CD4-positive, alpha-beta T cell treated with Interleukin-15 for 4 hours (primary cell): ENCODE measurements around the gene GPS2.
"Not testable (repeated sequence)": the region's sequence is repeated elsewhere in the genome, so short reads cannot be mapped to it uniquely, and the experiment has no call there.

Source experiments
- DNase-seq: peaks from one replicate; pipeline ENCODE4 v3.0.0-alpha.2; 2020; ENCODE audit warnings: low spot score

Gene GPS2

GRCh38 chr17:7337600-7337999 lies 22.4 kb upstream of the GPS2 start:
- DNase-seq = not testable (repeated sequence)

DNA sequence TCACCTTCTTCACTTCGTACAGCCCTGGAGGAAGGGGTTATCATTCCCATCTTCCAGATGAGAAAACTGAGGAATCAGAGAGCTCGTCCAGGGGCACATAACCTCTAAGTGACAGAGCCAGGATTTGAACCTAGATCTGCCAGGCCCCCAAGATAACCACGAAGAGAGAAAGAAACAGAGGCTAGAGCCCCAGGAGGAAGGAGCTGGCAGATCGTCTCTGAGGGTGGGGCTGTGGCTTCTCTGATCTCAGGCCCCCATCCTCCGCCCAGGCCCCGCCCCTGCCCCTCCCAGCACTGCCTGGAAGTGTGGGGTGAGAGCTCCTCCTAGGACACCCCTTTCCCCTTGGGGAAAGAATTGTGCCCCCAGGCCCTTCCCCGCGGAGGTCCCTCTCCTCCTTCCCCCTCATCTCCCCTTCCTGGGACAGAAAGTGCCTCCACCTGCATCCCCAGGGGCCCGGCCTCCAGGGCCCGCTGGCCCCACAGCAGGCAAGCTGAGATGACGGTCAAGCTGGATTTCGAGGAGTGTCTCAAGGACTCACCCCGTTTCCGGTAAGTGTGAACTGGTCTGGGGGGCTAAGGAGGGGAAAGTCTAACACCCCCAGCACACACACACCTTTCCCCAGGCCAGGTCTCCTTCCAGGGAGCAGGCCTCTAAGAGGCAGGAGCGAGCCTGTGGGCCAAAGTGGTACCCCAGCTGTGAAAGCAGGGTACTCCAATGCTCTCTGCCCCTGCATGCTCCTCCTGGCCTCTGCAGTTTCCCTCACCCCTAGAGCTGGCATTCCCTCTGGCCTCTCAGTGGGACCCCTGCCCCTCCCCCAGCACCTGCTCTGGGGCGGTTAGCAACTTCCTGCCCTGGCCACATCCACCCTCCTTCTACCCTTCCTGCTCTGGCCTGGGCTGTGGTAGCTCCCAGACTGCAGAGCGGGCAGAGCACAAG lies 21.3 kb upstream of the GPS2 start, which contains the start of gene ACAP1:
Gene ACAP1, plus strand, starts transcription at position 290 of the 936 bp plus-strand sequence. Its CDS starts 206 bp downstream, at position 496.
- peak; percentile 87 for DNase-seq

- DNase-seq = not testable (repeated sequence)
Measured at GRCh38 chr17:7335765-7336164, 20.6 kb upstream of the GPS2 start.

GRCh38 chr17:7334938-7335538 lies 19.9 kb upstream of the GPS2 start:
- DNase-seq = no peak

DNA sequence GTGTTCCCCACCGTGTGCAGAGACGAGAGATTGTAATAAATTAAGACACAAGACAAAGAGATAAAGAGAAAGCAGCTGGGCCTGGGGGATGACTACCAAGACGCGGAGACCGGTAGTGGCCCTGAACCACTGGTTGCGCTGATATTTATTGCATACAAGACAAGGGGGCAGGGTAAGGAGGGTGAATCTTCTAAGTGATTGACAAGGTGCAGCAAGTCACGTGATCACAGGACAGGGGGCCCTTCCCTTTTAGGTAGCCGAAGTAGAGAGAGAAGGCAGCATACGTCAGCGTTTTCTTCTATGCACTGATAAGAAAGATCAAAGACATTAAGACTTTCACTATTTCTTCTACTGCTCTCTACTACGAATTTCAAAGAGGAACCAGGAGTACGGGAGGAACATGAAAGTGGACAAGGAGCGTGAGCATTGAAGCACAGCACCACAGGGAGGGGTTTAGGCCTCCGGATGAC lies 17.5 kb upstream of the GPS2 start:
- DNase-seq = peak; percentile 50

DNA sequence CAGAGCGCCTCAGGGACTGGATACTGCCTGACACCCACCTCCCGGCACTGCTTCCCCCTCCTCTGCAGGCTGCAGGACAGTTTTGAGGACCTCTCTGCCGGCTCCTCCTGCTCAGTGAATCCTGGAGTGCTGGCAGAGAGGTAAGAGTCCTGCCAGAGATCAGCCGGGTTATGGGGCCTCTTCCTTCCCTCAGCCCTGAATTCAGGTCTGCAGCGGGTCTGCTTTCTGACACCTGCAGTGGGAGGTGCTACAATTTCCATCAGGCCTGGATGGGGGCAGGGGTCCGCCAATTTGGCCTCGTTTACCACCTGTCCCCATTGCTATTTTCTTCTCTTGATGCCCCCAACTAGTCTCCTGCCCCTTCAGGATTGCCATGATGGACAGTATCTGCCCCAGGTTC lies 17.0 kb upstream of the GPS2 start:
- DNase-seq = no peak

DNA sequence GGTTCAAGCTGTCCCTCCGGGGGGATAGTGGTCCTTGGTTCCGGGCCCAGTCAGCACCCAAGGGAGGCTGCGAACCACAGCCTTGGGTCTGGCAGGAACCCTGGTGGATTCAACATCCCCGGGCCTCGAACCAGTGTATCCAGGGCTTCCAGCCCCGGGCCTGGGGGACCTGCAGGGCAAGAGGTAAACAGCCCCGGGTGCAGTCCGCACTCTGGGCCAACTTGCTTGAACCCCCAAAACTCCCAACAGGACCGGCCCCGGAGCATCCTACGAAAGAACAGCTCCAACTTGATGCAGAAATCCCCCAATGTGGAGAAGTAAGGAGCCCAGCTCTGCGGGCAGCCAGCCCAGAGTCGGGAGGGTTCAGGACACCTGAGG lies 15.5 kb upstream of the GPS2 start:
- DNase-seq = no peak

DNA sequence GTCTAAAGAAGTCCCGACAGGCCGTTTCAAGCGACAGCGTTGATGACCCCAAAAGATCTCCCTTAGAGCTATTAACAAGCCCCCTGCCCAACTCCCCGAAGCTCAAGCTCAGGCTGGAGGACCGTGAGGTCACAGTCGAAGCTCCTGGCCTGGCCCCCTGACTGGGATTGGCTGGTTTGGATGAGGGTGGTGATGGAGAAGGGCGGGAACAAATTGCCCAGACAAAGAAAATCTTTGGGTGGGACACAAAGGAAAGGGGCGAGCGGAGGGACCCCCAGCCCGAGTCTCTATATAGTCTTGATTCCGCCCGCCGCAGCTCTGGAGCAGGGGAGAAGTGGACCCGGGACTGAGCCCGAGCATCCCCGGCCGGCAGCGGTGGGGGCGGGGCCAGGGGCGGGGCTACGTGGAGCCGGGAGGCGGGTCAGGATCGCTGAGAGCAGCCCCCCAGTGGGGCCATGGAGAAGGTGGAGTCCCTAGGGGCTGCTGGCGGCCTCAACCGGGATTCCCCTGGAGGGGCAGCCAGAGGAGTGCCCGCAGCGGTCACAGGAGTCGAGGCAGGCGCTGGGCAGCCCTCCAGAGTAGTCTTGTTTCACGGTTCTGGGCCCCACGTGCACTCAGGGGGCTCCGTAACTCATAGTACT lies 15.0 kb upstream of the GPS2 start:
- DNase-seq = peak; percentile 76

GRCh38 chr17:7329374-7329996 lies 14.3 kb upstream of the GPS2 start:
- DNase-seq = peak; percentile 97

DNA sequence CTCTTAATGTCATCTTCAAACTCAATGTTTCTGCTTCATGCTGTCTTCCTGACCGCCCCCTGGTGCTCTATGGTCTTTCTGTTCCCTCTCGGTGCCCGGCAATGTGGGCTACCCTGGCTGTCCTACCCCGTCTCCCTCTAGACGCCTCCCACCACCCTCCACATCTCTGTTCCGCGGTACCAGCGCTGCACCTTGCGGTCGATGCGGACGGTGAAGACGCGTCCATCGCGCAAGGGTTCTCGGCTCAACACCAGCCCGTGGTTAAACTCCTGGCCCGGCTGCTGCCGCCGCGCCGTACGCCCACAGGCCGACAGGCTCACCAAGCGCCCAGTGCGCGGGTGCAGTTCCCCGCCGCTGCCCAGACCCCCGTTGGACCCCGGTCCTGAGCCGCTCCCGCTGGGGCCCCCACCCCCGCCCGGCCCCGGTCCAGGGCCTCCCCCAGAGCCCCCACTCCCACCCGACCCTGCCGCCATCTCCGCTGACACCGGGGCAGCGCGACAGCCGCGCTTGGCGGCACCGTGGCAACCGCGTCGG lies 13.7 kb upstream of the GPS2 start, which contains the start of gene NEURL4:
Gene NEURL4, minus strand, starts transcription at position 496 of the 534 bp plus-strand sequence. Its CDS starts 23 bp downstream, at position 473.
- DNase-seq = no peak

DNA sequence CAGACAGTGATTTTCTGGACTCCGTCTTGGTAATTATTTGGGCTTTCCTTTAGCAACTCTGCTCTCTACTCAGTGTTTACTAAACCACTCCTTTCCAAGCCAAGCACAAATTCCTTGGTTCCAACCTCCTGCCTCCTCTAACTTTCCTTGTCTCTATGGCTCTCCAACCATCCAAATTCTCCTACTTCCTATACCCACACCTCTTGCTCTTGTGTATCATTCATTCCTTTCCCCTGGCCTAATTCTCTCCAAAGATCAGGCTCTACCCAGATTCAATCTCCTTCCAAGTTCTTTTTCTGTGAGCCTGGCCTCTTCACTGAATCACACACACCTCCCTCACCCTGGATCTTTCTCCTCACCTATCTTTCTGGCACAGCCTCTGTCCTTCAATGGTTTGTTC lies 12.8 kb upstream of the GPS2 start:
- no peak for DNase-seq

DNA sequence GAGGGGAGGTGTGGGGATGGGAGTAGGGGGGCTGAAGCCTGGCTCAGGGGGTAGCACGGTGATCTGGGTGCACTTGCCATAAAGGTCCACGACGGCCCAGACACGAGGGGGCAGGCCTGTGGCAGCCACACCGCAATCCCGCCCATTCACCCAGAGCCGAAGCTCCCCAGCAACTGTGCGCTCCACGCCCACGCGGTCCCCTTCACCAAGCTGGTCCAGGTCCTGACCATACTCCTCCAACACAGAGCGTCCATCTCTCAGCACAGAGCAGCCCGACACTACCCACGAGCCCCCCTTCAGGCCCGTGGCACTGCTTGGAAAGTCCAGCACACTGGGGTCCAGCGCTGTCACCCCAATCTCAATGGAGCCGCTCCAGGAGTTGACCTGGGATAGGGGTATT lies 12.3 kb upstream of the GPS2 start:
- DNase-seq = no peak

DNA sequence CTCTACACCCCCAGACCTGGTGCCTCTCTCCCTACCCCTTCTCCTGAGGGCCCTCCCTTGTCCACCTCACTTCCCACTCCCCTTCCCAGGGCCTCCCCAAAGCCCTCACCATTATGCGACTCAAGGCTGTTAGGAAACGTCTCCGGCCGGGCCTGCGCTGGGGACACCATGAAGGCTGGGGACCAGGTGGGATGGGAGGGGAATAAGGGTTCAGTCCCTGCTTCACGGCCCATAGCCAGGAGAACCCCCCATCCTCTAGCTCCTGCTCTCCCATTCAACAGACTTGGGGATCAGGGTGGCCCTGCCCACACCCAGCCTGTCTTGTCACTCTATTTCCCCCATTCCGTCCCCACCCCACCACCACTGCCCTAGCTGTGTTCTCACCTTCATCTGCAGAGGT lies 11.9 kb upstream of the GPS2 start:
- no peak for DNase-seq

DNA sequence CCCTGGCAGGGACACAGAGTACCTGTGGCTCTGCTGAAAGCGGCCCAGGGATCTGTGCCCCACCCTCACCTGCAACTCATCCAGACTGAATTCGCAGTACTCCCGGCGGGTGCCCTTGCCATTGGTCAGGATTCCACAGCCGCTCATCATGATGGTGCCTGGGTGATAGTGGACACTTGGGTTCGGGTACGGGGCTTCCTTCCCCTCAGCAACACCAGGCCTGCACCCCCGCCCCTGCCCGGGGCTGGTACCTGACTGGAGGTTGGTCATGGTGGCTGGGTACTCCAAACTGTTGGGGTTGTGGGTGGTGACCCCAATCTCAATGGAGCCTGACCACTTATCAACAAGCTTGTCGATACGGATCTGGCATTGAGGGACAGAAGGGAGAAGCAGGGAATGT lies 11.0 kb upstream of the GPS2 start:
- no peak for DNase-seq

DNA sequence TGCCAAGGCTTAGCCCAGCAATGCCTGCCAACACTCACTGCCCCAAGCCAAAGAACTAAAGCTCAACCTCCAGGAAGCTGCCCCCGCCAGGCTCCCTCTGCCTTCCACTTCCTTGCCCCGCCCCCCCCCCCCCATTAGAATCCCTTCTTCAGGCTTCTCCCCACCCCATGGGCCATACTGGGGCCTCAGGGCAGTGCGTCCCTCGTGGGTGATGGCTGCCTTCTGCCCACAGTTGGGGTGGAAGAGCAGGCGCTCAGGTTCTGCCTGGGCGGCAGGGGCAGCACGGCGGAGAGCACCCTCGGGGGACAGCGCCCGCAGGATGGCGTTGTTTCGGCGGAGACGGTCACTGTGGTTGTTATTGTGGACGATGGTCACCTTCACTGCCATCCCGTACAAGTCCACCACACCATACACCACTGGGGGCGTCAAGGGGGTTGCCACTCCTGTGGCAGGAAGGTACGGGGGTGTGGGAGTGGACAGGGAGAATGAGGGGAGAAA lies 9.9 kb upstream of the GPS2 start:
- no peak for DNase-seq

GRCh38 chr17:7324438-7324779 lies 9.2 kb upstream of the GPS2 start:
- DNase-seq = no peak

GRCh38 chr17:7323731-7324437 lies 8.7 kb upstream of the GPS2 start:
- DNase-seq = peak; percentile 66

GRCh38 chr17:7322520-7323194 lies 7.5 kb upstream of the GPS2 start:
- no peak for DNase-seq

- no peak for DNase-seq
Measured at GRCh38 chr17:7321466-7321865, 6.3 kb upstream of the GPS2 start.

DNA sequence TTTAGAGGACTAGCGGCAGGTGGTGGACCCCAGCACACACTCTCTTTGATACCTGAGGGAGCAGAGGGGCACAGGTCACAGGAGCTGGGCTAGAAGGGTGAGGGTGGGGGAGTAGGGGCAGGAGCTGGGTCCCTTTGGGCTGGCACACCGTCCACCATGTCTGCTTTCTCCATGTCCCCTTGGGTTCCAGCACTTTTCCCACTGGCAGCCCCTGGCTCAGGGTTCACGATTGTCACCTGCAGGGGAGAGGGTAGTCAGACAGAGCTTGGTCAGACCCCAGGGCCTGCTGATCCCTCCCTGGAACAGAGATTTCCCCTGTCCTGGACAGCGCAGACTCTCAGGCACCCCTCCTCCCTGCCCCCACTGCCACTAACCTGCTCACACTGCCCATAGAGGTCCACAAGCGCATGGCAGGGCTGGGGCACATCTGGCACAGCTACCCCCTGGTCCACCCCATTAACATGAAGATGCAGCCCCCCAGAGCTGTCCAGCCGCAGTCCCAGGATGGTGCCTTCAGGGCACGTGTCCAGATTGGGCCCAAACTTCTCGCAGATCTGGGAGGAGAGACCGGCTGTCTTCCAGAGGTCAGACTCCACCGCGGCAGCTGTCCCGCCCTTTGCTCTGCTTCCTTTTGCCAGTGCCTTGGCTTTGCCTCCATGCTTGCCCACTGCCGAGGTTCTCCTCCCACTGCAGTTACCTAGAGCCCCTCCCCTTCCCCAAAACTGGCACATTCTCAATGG lies 3.1 kb upstream of the GPS2 start:
- DNase-seq = no peak
